ENCODE measurements around the gene SERPINF2. TPM values are rescaled to one million over a fixed set of nuclear protein-coding genes. Genes with fewer than 3 reads are reported as not detected.

SERPINF2 gene
- total RNA-seq, 1 experiment from 2014 or later: 0.68 TPM

GRCh38 chr17:1792495-1793446, 50.1 kb downstream of the SERPINF2 start:
- H2AFZ ChIP-seq (ENCODE audit: low read length): no peak overlapping the region
- H3T11ph ChIP-seq (ENCODE audit: low read length): no peak overlapping the region
- no peak overlapping the region for H2BK15ac ChIP-seq (ENCODE audit: low read depth, low read length)
- H3K9ac ChIP-seq (ENCODE audit: extremely low read depth, insufficient read length, low read length): no peak overlapping the region
- no peak overlapping the region for H2BK20ac ChIP-seq (ENCODE audit: low read depth, low read length, poor library complexity, severe bottlenecking)
- DNase-seq: no peak
- Mint-ChIP-seq H3K4me3 (no peak overlapping the region), H3K36me3 (ENCODE audit: insufficient read depth in 1 of 3, low read depth in 3 of 3) (peaks cover 0 to 34% (median 8%) of the 10 kb centered on the region in 3 experiments; a peak in 5 of 7 replicates), H3K4me1 (no peaks in the 10 kb centered on the region), H3K9me3 (no peaks in the 10 kb centered on the region), H3K27me3 (ENCODE audit: low read depth) (no peaks in the 10 kb centered on the region), H3K27ac (peak overlapping the region in 2 of 3 experiments; percentile 44 to 68; a peak in 3 of 7 replicates)
- no peak overlapping the region for H2BK12ac ChIP-seq (ENCODE audit: insufficient read length, low read depth, low read length)
- H3K14ac ChIP-seq (ENCODE audit: insufficient read depth, low read length): no peak overlapping the region
- no peak overlapping the region for H2AK5ac ChIP-seq (ENCODE audit: insufficient read length, low read length)
- H3K4ac ChIP-seq (ENCODE audit: low read depth, low read length): no peak overlapping the region
- no peaks in the 10 kb centered on the region for H3K27me3 ChIP-seq (ENCODE audit: insufficient read depth, low read length)
- H3K4me2 ChIP-seq (ENCODE audit: insufficient read depth, insufficient read length, low read length): no peak overlapping the region
- H4K20me1 ChIP-seq (ENCODE audit: control insufficient read depth, insufficient read depth, insufficient read length): no peaks in the 10 kb centered on the region
- H3K9me3 ChIP-seq (ENCODE audit: control insufficient read depth, low read depth, low read length): no peaks in the 10 kb centered on the region
- no CpG with 5 or more reads among the region's 23 CpGs for WGBS (ENCODE audit: extremely low coverage, insufficient read length, low lambda C conversion rate)
- no peak overlapping the region for H3K18ac ChIP-seq (ENCODE audit: insufficient read length, low read depth, low read length)
- no peak overlapping the region for H4K8ac ChIP-seq (replicated peaks; ENCODE audit: insufficient read length, low read depth, low read length)
- TF ChIP-seq CTCF (conservative IDR thresholded peaks at IDR 0.05): no peak
- H3K23ac ChIP-seq (ENCODE audit: insufficient read length, low read depth, low read length): no peak overlapping the region
- no peak overlapping the region for H3K56ac ChIP-seq (ENCODE audit: insufficient read length, low read depth, low read length)
- no peaks in the 10 kb centered on the region for H3K23me2 ChIP-seq (ENCODE audit: insufficient read length, low read depth, low read length, poor library complexity, severe bottlenecking)
- no peak overlapping the region for H2BK120ac ChIP-seq (ENCODE audit: low read depth, low read length, poor library complexity, severe bottlenecking)
- H4K91ac ChIP-seq (ENCODE audit: insufficient read length, low read depth, low read length): no peak overlapping the region
- H3K27ac ChIP-seq (ENCODE audit: insufficient read length, low read depth, low read length): no peak overlapping the region
- no peaks in the 10 kb centered on the region for H3K4me1 ChIP-seq (ENCODE audit: insufficient read depth, low read length)
- H3K79me1 ChIP-seq (ENCODE audit: insufficient read depth, low read depth, low read length, poor library complexity, severe bottlenecking): no peaks in the 10 kb centered on the region
- H4K5ac ChIP-seq (ENCODE audit: insufficient read length, low read depth, low read length): no peak overlapping the region
- H3K79me2 ChIP-seq (ENCODE audit: insufficient read depth, low read length): no peaks in the 10 kb centered on the region
- no peak overlapping the region for H2BK5ac ChIP-seq (ENCODE audit: insufficient read length, low read length)
